Measurements from ENCODE around the gene HRAS.

Gene HRAS

GRCh38 chr11:507727-508515 is 27.5 kb downstream of the HRAS start:
- no peak for TF ChIP-seq CTCF (IDR thresholded peaks at IDR 0.05; ENCODE audit: borderline replicate concordance, insufficient read depth, low read depth, low read length)

GRCh38 chr11:506995-507726 is 28.2 kb downstream of the HRAS start, which contains the start of gene RNH1:
Gene RNH1 (minus strand): TSS chr11:507242. CDS start chr11:502162, 5,080 bp downstream.
- peak within 1 kb of the TSS; percentile 80 for H3K4me3 ChIP-seq (ENCODE audit: low read depth, low read length)
- no peak for TF ChIP-seq CTCF (IDR thresholded peaks at IDR 0.05; ENCODE audit: borderline replicate concordance, insufficient read depth, low read depth, low read length)

More at GRCh38 chr11:507727-508515, 27.5 kb downstream of the HRAS start:
- peak overlapping the region; percentile 79 for H3K4me3 ChIP-seq (ENCODE audit: low read depth, low read length)

GRCh38 chr11:506238-506994 is 29.0 kb downstream of the HRAS start:
- TF ChIP-seq CTCF (IDR thresholded peaks at IDR 0.05; ENCODE audit: borderline replicate concordance, insufficient read depth, low read depth, low read length): no peak
- H3K4me3 ChIP-seq (ENCODE audit: low read depth, low read length): peak overlapping the region; percentile 80

- TF ChIP-seq CTCF (IDR thresholded peaks at IDR 0.05; ENCODE audit: borderline replicate concordance, insufficient read depth, low read depth, low read length): no peak
- peak overlapping the region; percentile 65 for H3K4me3 ChIP-seq (ENCODE audit: low read depth, low read length)
Observed at GRCh38 chr11:504994-505344, 30.4 kb downstream of the HRAS start.

- peak overlapping the region; percentile 65 for H3K4me3 ChIP-seq (ENCODE audit: low read depth, low read length)
- no peak for TF ChIP-seq CTCF (IDR thresholded peaks at IDR 0.05; ENCODE audit: borderline replicate concordance, insufficient read depth, low read depth, low read length)
Observed at GRCh38 chr11:504053-504993, 31.1 kb downstream of the HRAS start.
